Tibial nerve (tissue), 4 donors: ENCODE measurements around the gene UMAD1. TPM values are rescaled to one million over a fixed set of nuclear protein-coding genes. Genes with fewer than 3 reads are reported as not detected.

Source experiments
- DNase-seq, 2 donors: peaks; one replicate each; pipeline ENCODE4 v3.0.0-alpha.2; 2019; ENCODE audit warnings: low spot score in 2 of 2
- H3K27ac ChIP-seq, 4 donors: fragments of 200-600 bp; sonication (generic) in 3 of 4; one replicate each; pipeline ENCODE4 v1.5.1; 2017 to 2019; ENCODE audit warnings: mild to moderate bottlenecking in 1 of 4
- H3K27me3 ChIP-seq, 2 donors: fragments of 200-600 bp; sonication (generic) in 1 of 2; one replicate each; pipeline versions ENCODE4 v1.5.1 to v1.6.0; 2017 to 2019
- H3K36me3 ChIP-seq, 3 donors: fragments of 200-600 bp; sonication (generic); one replicate each; pipeline ENCODE4 v1.5.1; 2018 to 2019
- H3K4me1 ChIP-seq, 4 donors: fragments of 200-600 bp; sonication (generic) in 3 of 4; one replicate each; pipeline ENCODE4 v1.5.1; 2017 to 2019
- H3K4me3 ChIP-seq, 4 donors: fragments of 200-600 bp; sonication (generic) in 3 of 4; one replicate each; pipeline ENCODE4 v1.5.1; 2017 to 2019; ENCODE audit warnings: mild to moderate bottlenecking in 1 of 4, moderate library complexity in 1 of 4
- H3K9me3 ChIP-seq, 4 donors: fragments of 200-600 bp; sonication (generic) in 3 of 4; one replicate each; pipeline ENCODE4 v1.5.1; 2017 to 2019
- EP300 ChIP-seq, 2 donors: sonication (generic); formaldehyde crosslinking; IDR thresholded peaks; one replicate each; pipeline ENCODE4 v1.6.1; 2017; ENCODE audit warnings: antibody characterized with exemption in 2 of 2, mild to moderate bottlenecking in 1 of 2
- POLR2A ChIP-seq, 2 donors: fragments of 450-650 bp; IDR thresholded peaks; one replicate each; pipeline ENCODE4 v1.6.1; 2017; ENCODE audit warnings: antibody characterized with exemption in 2 of 2, mild to moderate bottlenecking in 2 of 2, moderate library complexity in 2 of 2
- WGBS, 2 donors: methylation state at CpG; one replicate each; pipeline ENCODE4 v1.1.5; 2018; 5-methylcytosine and 5-hydroxymethylcytosine counted together
- total RNA-seq, 4 donors: library from RNA; depleted of rRNA; stranded (reverse); fragments of >200 nt; gene quantifications; one replicate each; pipeline ENCODE4 v1.1.0, GENCODE V29; 2016
- TF ChIP-seq, protein P1 (sequence below), 5 experiments: fragments of 200-600 bp in 3 of 5; fragments of 450-650 bp in 2 of 5; sonication (generic) in 3 of 5; IDR thresholded peaks; one replicate each; pipeline ENCODE4 v1.5.1; 2016 to 2019; ENCODE audit warnings: antibody characterized with exemption in 5 of 5, mild to moderate bottlenecking in 3 of 5, moderate library complexity in 2 of 5

UMAD1 gene
- total RNA-seq, 4 donors from 2014 or later, result 6.0 to 14.9 (median 10.2) TPM

DNA sequence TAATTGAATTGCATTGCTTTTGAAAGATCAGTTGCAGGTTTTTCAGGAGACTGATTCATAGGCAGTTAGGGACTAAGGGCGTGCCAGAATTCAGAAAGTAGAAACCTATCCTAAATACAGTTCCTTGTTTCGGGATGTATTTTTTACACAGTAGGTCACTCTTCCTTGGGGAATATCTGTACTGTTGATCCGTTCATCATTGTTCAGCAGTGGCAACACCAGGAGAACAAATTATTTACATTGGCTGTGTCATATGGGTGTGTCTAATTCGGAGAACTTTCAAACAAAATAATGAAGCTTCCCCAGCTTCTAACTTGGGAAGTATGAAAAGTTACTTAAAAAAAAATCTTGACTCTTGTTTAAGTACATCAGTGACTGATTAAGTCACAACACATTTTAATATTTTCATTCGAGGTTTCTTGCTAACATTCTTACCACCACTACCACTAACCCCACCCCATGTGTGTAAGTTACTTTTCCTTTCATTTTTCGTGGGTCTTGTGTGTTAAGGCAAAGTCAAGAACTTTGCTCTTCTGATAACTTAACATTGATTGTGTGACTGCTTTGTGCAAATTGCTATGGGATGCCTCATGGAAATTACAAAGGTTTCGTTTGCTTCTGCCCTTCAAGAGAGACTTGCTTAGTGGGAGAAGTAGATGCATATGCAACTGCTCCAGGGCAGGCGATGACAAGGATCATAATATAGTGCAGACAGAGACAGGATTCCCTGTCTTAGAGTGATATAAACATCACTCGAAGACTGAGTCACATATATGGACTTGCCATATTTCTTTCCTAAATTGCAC, 121.6 kb downstream of the UMAD1 start:
- H3K9me3 ChIP-seq, result no peaks in the 10 kb centered on the region
- WGBS, 2 donors, result 6% methylated on average over 9 of the region's 9 CpGs
- no peaks in the 10 kb centered on the region for H3K27me3 ChIP-seq
- peak overlapping the region; percentile 19 to 47 (median 30) for H3K4me3 ChIP-seq
- H3K27ac ChIP-seq, result peak overlapping the region; percentile 66 to 86 (median 74)
- peak in 1 of 2 donors; percentile 9 for DNase-seq
- TF ChIP-seq, protein P1, sequence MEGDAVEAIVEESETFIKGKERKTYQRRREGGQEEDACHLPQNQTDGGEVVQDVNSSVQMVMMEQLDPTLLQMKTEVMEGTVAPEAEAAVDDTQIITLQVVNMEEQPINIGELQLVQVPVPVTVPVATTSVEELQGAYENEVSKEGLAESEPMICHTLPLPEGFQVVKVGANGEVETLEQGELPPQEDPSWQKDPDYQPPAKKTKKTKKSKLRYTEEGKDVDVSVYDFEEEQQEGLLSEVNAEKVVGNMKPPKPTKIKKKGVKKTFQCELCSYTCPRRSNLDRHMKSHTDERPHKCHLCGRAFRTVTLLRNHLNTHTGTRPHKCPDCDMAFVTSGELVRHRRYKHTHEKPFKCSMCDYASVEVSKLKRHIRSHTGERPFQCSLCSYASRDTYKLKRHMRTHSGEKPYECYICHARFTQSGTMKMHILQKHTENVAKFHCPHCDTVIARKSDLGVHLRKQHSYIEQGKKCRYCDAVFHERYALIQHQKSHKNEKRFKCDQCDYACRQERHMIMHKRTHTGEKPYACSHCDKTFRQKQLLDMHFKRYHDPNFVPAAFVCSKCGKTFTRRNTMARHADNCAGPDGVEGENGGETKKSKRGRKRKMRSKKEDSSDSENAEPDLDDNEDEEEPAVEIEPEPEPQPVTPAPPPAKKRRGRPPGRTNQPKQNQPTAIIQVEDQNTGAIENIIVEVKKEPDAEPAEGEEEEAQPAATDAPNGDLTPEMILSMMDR (IDR thresholded peaks at IDR 0.05), result no peak
- peak in 1 of 2 donors; percentile 25 for TF ChIP-seq EP300 (IDR thresholded peaks at IDR 0.05)
- TF ChIP-seq POLR2A (IDR thresholded peaks at IDR 0.05), result no peak
- H3K36me3 ChIP-seq, result no peaks in the 10 kb centered on the region
- peaks cover 0 to 49% (median 0%) of the 10 kb centered on the region in 4 donors for H3K4me1 ChIP-seq

DNA sequence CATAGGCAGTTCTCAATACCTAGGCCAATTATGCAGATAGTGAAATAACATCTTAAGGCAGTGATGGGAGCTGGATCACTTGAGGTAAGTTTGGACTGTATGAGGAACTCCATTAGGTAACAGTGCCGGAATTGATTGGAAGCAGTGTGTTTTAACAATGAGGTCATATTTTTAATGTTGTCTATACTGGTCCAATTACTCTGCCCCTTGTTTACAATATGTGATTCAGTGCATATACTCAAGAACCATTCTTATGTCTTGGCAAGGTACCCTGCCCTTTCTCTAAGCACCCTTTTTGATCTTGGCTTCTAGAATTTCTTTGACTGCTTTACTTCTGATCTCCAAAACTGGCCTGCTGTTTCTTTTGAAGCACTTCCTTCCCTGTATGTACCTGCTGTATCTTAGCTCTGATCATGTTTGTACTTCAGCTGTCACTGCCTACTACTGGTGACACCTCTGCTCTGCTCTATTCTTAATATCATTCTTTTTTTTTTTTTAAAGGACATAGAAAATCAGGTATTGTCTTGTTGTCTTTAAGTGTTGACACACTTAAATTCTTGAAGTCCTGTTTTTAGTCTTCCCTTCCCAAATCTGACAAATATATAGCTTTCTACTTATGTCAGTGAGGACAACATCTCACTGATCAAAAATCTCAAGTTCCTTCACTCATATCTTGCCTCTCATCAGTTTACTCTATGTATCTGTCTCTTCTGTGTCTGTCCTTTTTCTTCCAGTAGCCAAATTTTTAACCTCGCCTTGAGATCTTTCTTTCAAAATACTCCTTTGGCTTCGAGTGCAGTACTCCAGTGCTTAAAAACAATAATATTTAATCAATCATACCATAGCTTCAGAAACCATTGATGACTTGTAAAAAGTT, 124.2 kb downstream of the UMAD1 start:
- 71 to 73% methylated on average over 3 of the region's 3 CpGs for WGBS, 2 donors
- TF ChIP-seq, protein P1 (IDR thresholded peaks at IDR 0.05), result no peak
- H3K36me3 ChIP-seq, result no peaks in the 10 kb centered on the region
- H3K4me1 ChIP-seq, result peaks cover 0 to 50% (median 0%) of the 10 kb centered on the region in 4 donors
- peak overlapping the region in 3 of 4 donors; percentile 2 to 86 (median 22) for H3K27ac ChIP-seq
- DNase-seq, result no peak
- no peaks in the 10 kb centered on the region for H3K27me3 ChIP-seq
- H3K9me3 ChIP-seq, result no peaks in the 10 kb centered on the region
- H3K4me3 ChIP-seq, result no peak overlapping the region

DNA sequence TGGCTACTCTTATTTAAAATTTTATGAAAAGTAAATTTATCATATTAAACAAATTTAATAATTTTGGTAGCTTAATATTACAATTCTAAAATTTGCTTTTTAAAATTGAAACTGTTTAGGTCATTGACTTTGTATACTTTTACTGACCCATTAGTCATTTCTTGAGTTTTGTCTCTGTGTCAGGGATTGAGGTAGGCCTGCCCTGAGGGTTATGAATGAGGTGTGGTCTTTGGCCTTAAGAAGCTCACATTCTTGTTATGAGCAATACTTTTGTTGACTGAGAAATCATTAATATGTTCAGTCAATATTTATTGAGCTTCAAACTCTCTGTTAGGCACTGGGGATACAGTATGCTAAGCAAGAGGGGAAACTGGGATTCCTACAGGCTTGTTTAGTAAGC, 124.9 kb downstream of the UMAD1 start:
- H3K4me1 ChIP-seq, result peaks cover 0 to 50% (median 0%) of the 10 kb centered on the region in 4 donors
- H3K4me3 ChIP-seq, result no peak overlapping the region
- TF ChIP-seq, protein P1 (IDR thresholded peaks at IDR 0.05), result no peak
- no peak for TF ChIP-seq POLR2A (IDR thresholded peaks at IDR 0.05)
- no peak for TF ChIP-seq EP300 (IDR thresholded peaks at IDR 0.05)
- no peaks in the 10 kb centered on the region for H3K36me3 ChIP-seq
- no peak for DNase-seq
- no peaks in the 10 kb centered on the region for H3K27me3 ChIP-seq
- peak overlapping the region in 1 of 4 donors; percentile 86 for H3K27ac ChIP-seq
- no peaks in the 10 kb centered on the region for H3K9me3 ChIP-seq

DNA sequence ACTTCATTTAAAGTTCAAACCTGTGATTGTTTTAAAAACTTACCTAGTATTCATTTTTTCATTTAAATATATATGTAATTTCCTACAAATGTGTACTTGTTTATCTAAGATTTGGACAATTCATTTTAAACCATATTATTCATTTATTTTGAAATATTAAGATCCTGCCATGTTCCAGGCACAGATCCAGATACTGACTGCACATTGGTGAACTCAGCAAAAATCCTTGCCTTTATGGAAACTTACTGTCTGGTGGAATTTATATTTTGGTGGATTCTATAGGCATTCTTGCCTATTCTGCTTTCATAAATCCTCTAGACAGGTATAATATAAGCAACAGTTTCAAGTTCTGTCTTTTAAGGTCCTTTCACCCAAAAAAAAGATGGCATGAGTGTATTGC, 126.1 kb downstream of the UMAD1 start:
- Histone ChIP-seq H3K4me3 (no peak overlapping the region), H3K4me1 (peaks cover 0 to 41% (median 0%) of the 10 kb centered on the region in 4 donors), H3K9me3 (no peaks in the 10 kb centered on the region), H3K27ac (peak overlapping the region in 1 of 4 donors; percentile 86), H3K27me3 (no peaks in the 10 kb centered on the region), H3K36me3 (no peaks in the 10 kb centered on the region)
- no peak for DNase-seq
- TF ChIP-seq, protein P1 (IDR thresholded peaks at IDR 0.05), result no peak
